AG04450 (cell line): ENCODE results near the gene CNRIP1. TPM values are rescaled to one million over a fixed set of nuclear protein-coding genes. Genes with fewer than 3 reads are reported as not detected.

Experiments
- CTCF ChIA-PET: fragments of 300-600, 350-600 bp; formaldehyde crosslinking; extraction: SDS; loops from one replicate; lab custom pipeline; 2022; ENCODE audit warnings: antibody characterized with exemption, inconsistent platforms; lab: Charles Lee
- POLR2A ChIA-PET: fragments of 350-600 bp; formaldehyde crosslinking; extraction: SDS; loops from one replicate; lab custom pipeline; 2021; ENCODE audit warnings: antibody characterized with exemption, inconsistent platforms; lab: Yijun Ruan, JAX
- DNase-seq: peaks from one replicate; pipeline ENCODE4 v3.0.0-alpha.2; 2011; ENCODE audit warnings: low read depth, low spot score
- H3K27ac ChIP-seq: one replicate; pipeline ENCODE4 v1.5.1; 2012; ENCODE audit warnings: low read depth, low read length, control low read depth
- H3K27me3 ChIP-seq: one replicate; pipeline ENCODE4 v1.6.0; 2012; ENCODE audit warnings: low read length; ENCODE audit not compliant: control insufficient read depth, insufficient read depth
- H3K4me3 ChIP-seq: 2 replicates; pipeline ENCODE4 v1.5.1; 2011; ENCODE audit warnings: mild to moderate bottlenecking, low read depth, low read length, control low read depth
- H3K9me3 ChIP-seq: 2 replicates; pipeline ENCODE4 v1.5.1; 2012; ENCODE audit warnings: low read length; ENCODE audit not compliant: control insufficient read depth, insufficient read depth
- polyA plus RNA-seq: library from polyadenylated mRNA; depleted of rRNA; stranded (reverse); fragments of >200 nt; gene quantifications from 2 replicates; pipeline ENCODE4 v1.2.3, GENCODE V29; 2011
- TF ChIP-seq, protein P1 (sequence below): IDR thresholded peaks from 2 replicates; pipeline ENCODE4 v1.5.1; 2011; ENCODE audit warnings: low read depth, low read length, control low read depth, inconsistent platforms

CNRIP1 gene
- polyA plus RNA-seq, 1 experiment, result 61.6 TPM

DNA sequence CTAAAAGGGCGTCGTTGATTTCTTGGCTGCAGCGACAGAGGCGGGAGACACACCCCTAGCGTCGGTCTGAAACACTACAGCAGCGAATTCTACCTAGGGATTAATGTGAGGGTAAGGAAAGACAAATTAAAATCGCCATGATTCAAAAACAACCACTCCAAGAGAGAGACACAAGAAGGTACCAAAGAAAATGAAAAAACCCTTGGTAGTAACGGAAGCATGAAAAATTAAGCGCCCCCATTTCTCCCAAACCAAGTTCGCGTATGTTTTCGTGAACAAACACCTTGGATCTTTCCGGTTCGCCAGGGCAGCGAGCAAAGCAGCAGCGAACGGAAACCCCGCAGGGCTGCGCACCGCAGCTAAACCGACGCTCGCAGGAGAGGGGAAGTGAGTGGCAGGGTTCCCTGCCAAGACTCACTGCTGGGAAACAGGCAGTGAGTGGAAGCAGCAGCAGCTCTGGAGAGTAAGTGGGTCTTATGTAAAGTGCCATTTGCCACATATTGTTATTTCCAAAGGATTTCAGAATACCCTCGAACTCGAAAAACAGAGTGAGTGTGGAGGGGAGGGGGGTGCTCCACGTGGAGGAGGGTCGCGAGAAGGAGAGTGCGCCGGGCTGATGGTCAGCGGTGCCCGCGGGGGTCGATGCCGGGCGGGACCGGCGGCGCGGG lies 68.4 kb downstream of the CNRIP1 start:
- ChIA-PET POLR2A (interaction anchor here (1.5 kb wide), 1 partner anchor 94 kb away, joined by 4 read pairs; the partner anchor contains the start of gene PNO1), CTCF (interaction anchor here (1.7 kb wide), 1 partner anchor 129 kb away, joined by 10 read pairs; no protein-coding TSS in a partner anchor)
- TF ChIP-seq, protein P1, sequence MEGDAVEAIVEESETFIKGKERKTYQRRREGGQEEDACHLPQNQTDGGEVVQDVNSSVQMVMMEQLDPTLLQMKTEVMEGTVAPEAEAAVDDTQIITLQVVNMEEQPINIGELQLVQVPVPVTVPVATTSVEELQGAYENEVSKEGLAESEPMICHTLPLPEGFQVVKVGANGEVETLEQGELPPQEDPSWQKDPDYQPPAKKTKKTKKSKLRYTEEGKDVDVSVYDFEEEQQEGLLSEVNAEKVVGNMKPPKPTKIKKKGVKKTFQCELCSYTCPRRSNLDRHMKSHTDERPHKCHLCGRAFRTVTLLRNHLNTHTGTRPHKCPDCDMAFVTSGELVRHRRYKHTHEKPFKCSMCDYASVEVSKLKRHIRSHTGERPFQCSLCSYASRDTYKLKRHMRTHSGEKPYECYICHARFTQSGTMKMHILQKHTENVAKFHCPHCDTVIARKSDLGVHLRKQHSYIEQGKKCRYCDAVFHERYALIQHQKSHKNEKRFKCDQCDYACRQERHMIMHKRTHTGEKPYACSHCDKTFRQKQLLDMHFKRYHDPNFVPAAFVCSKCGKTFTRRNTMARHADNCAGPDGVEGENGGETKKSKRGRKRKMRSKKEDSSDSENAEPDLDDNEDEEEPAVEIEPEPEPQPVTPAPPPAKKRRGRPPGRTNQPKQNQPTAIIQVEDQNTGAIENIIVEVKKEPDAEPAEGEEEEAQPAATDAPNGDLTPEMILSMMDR, result peak; percentile 81
- DNase-seq, result no peak
- H3K4me3 ChIP-seq, result peak overlapping the region; percentile 79
- no peaks in the 10 kb centered on the region for H3K27me3 ChIP-seq
- no peaks in the 10 kb centered on the region for H3K9me3 ChIP-seq
- H3K27ac ChIP-seq, result peak overlapping the region; percentile 83

GRCh38 chr2:68250652-68251186 lies 69.0 kb downstream of the CNRIP1 start:
- POLR2A ChIA-PET, result interaction anchor here (1.5 kb wide), 1 partner anchor 93 kb away, joined by 4 read pairs; the partner anchor contains the start of gene PNO1
- no peaks in the 10 kb centered on the region for H3K27me3 ChIP-seq
- CTCF ChIA-PET, result interaction anchor here (0.7 to 1.7 kb wide), 8 partner anchors 13 to 129 kb away, joined by 3 to 10 read pairs (median 4); no protein-coding TSS in a partner anchor
- no peak for DNase-seq
- peak overlapping the region; percentile 79 for H3K4me3 ChIP-seq
- H3K27ac ChIP-seq, result peak overlapping the region; percentile 83
- TF ChIP-seq, protein P1, result no peak
- H3K9me3 ChIP-seq, result no peaks in the 10 kb centered on the region

GRCh38 chr2:68250196-68250595 lies 69.6 kb downstream of the CNRIP1 start:
- ChIA-PET POLR2A (no interaction called here), CTCF (interaction anchor here (0.7 to 1.7 kb wide), 8 partner anchors 12 to 128 kb away, joined by 3 to 10 read pairs (median 4); no protein-coding TSS in a partner anchor)
- Histone ChIP-seq H3K9me3 (no peaks in the 10 kb centered on the region), H3K27me3 (no peaks in the 10 kb centered on the region), H3K27ac (no peak overlapping the region), H3K4me3 (peak overlapping the region; percentile 79)
- DNase-seq, result no peak
- TF ChIP-seq, protein P1, result no peak

GRCh38 chr2:68248806-68249205 lies 70.9 kb downstream of the CNRIP1 start:
- POLR2A ChIA-PET, result no interaction called here
- CTCF ChIA-PET, result interaction anchor here (1.2 kb wide), 1 partner anchor 127 kb away, joined by 3 read pairs; no protein-coding TSS in a partner anchor
- no peak overlapping the region; the same call in 1 of the 2 replicates for H3K4me3 ChIP-seq

More at GRCh38 chr2:68248806-68249205, 70.9 kb downstream of the CNRIP1 start:
- DNase-seq, result no peak
- no peaks in the 10 kb centered on the region for H3K27me3 ChIP-seq
- H3K9me3 ChIP-seq, result no peaks in the 10 kb centered on the region
- TF ChIP-seq, protein P1, result no peak
- no peak overlapping the region for H3K27ac ChIP-seq
